Thoracic aorta (tissue), 2 donors: ENCODE results near the gene CHST8. TPM values are rescaled to one million over a fixed set of nuclear protein-coding genes. Genes with fewer than 3 reads are reported as not detected.
"Not testable (repeated sequence)": the region's sequence is repeated elsewhere in the genome, so short reads cannot be mapped to it uniquely, and the experiment has no call there.

ENCODE experiments used
- ATAC-seq: fragments of 150-250 bp; one replicate; pipeline ENCODE4 v1.8.0; 2017; ENCODE audit warnings: low read depth; ENCODE audit not compliant: insufficient number of reproducible peaks, low FRiP score
- DNase-seq: peaks from one replicate; pipeline ENCODE4 v3.0.0-alpha.2; 2020; ENCODE audit warnings: low spot score
- H3K27ac ChIP-seq, 2 donors: fragments of 200-600 bp; sonication (generic); 1 replicate in 1 of 2; 2 replicates in 1 of 2; pipeline ENCODE4 v1.5.1; 2016; ENCODE audit warnings: mild to moderate bottlenecking in 2 of 2, moderate library complexity in 2 of 2
- H3K27me3 ChIP-seq: fragments of 200-600 bp; sonication (generic); replicated peaks from 2 replicates; pipeline ENCODE4 v1.6.0; 2016; ENCODE audit warnings: mild to moderate bottlenecking; ENCODE audit not compliant: insufficient read depth
- H3K36me3 ChIP-seq: fragments of 200-600 bp; sonication (generic); one replicate; pipeline ENCODE4 v1.5.1; 2016
- H3K4me1 ChIP-seq, 2 donors: fragments of 200-600 bp; sonication (generic); 1 replicate in 1 of 2; 2 replicates in 1 of 2; pipeline versions ENCODE4 v1.5.1 to v1.6.0; 2016; ENCODE audit warnings: low read depth in 2 of 2, mild to moderate bottlenecking in 1 of 2; ENCODE audit not compliant: control insufficient read depth in 1 of 2
- H3K4me3 ChIP-seq: fragments of 200-600 bp; sonication (generic); 2 replicates; pipeline ENCODE4 v1.5.1; 2016; ENCODE audit warnings: mild to moderate bottlenecking
- H3K9me3 ChIP-seq: fragments of 200-600 bp; sonication (generic); 2 replicates; pipeline ENCODE4 v1.5.1; 2016
- total RNA-seq, 2 donors: library from RNA; depleted of rRNA; stranded (reverse); fragments of >200 nt; gene quantifications; one replicate each; pipeline versions ENCODE4 v1.1.0 to v1.2.3, GENCODE V29; 2016
- TF ChIP-seq, protein P1 (sequence below): fragments of 200-600 bp; sonication (generic); IDR thresholded peaks from one replicate; pipeline ENCODE4 v1.5.1; 2019; ENCODE audit warnings: antibody characterized with exemption

CHST8 gene
- total RNA-seq, 2 donors from 2014 or later = 0.28 TPM; not detected in 1

- Histone ChIP-seq H3K9me3 (no peaks in the 10 kb centered on the region), H3K27ac (no peak overlapping the region), H3K27me3 (no peaks in the 10 kb centered on the region), H3K4me3 (no peak overlapping the region), H3K36me3 (no peaks in the 10 kb centered on the region), H3K4me1 (no peaks in the 10 kb centered on the region)
- no peak for ATAC-seq
- TF ChIP-seq, protein P1, sequence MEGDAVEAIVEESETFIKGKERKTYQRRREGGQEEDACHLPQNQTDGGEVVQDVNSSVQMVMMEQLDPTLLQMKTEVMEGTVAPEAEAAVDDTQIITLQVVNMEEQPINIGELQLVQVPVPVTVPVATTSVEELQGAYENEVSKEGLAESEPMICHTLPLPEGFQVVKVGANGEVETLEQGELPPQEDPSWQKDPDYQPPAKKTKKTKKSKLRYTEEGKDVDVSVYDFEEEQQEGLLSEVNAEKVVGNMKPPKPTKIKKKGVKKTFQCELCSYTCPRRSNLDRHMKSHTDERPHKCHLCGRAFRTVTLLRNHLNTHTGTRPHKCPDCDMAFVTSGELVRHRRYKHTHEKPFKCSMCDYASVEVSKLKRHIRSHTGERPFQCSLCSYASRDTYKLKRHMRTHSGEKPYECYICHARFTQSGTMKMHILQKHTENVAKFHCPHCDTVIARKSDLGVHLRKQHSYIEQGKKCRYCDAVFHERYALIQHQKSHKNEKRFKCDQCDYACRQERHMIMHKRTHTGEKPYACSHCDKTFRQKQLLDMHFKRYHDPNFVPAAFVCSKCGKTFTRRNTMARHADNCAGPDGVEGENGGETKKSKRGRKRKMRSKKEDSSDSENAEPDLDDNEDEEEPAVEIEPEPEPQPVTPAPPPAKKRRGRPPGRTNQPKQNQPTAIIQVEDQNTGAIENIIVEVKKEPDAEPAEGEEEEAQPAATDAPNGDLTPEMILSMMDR = no peak
- no peak for DNase-seq
Measured at GRCh38 chr19:33662391-33663092, 40.8 kb downstream of the CHST8 start.

- ATAC-seq, H3K4me1 ChIP-seq, DNase-seq, H3K27ac ChIP-seq, H3K27me3 ChIP-seq, H3K36me3 ChIP-seq, H3K4me3 ChIP-seq, H3K9me3 ChIP-seq: not testable (repeated sequence)
Measured at GRCh38 chr19:33663316-33663715, 41.6 kb downstream of the CHST8 start.

DNA sequence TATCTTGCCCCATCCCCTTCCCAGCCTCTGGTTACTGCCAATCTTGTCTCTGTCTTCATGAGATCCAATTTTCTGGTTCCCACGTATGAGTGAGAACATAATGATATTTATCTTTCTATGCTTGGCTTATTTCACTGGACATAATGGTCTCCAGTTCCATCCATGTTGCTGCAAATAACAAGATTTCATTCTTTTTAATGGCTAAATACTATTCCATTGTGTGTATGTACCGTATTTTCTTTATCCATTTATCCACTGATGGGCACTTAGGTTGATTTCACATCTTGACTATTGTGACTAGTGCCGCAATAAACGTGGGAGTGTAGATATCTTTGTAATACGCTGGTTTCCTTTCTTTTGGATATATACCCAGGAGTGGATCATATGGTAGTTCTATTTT lies 43.0 kb downstream of the CHST8 start:
- no peaks in the 10 kb centered on the region for H3K9me3 ChIP-seq
- no peaks in the 10 kb centered on the region for H3K27me3 ChIP-seq
- no peaks in the 10 kb centered on the region for H3K4me1 ChIP-seq
- ATAC-seq (no peak), DNase-seq (no peak)
- H3K27ac ChIP-seq = no peak overlapping the region
- no peak overlapping the region for H3K4me3 ChIP-seq
- H3K36me3 ChIP-seq = no peaks in the 10 kb centered on the region
- TF ChIP-seq, protein P1 = no peak

- TF ChIP-seq, protein P1 = no peak
- no peak overlapping the region for H3K27ac ChIP-seq
- H3K4me1 ChIP-seq = no peaks in the 10 kb centered on the region
- H3K4me3 ChIP-seq = no peak overlapping the region
- no peak for DNase-seq
- no peak for ATAC-seq
- no peaks in the 10 kb centered on the region for H3K27me3 ChIP-seq
- no peaks in the 10 kb centered on the region for H3K36me3 ChIP-seq
- H3K9me3 ChIP-seq = no peaks in the 10 kb centered on the region
Measured at GRCh38 chr19:33665776-33666595, 44.2 kb downstream of the CHST8 start.

DNA sequence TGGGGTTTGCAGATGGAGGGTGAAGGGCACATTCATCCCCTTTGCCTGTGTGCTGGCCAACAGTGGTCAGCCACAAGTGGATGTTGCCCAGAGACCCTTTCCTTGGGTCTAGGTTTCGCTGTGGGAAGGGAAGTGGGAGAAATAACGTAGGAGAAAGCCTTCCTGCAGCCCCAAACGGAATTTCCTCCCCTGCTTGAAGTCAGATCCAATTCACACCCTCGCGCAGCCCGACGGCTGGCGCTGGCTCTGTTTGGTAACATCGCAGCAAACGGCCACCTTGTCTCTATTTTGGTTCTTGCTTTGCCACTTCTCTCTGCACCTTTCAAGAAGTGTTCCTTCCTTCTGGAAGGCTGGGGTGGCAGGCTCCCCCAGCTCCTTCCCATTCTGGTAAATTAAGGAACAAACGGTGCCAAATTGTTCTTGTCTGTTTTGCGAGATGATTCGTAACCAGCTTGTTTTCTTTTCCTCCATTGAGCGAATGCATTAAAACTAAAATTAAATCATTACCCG lies 45.4 kb downstream of the CHST8 start:
- no peak overlapping the region for H3K4me3 ChIP-seq
- H3K9me3 ChIP-seq = no peaks in the 10 kb centered on the region
- H3K27me3 ChIP-seq = no peaks in the 10 kb centered on the region
- TF ChIP-seq, protein P1 = no peak
- H3K27ac ChIP-seq = no peak overlapping the region
- DNase-seq (no peak), ATAC-seq (no peak)
- H3K4me1 ChIP-seq = no peaks in the 10 kb centered on the region
- H3K36me3 ChIP-seq = no peaks in the 10 kb centered on the region
